Activated T-cell treated with anti-CD3 and anti-CD28 coated beads for 1 hour (primary cell): ENCODE data around the gene CYP2A13.
"Not testable (repeated sequence)": the region's sequence is repeated elsewhere in the genome, so short reads cannot be mapped to it uniquely, and the experiment has no call there.

Source experiments
- DNase-seq: peaks from one replicate; pipeline ENCODE4 v3.0.0-alpha.2; 2020; ENCODE audit warnings: low read depth

CYP2A13 gene, protein sequence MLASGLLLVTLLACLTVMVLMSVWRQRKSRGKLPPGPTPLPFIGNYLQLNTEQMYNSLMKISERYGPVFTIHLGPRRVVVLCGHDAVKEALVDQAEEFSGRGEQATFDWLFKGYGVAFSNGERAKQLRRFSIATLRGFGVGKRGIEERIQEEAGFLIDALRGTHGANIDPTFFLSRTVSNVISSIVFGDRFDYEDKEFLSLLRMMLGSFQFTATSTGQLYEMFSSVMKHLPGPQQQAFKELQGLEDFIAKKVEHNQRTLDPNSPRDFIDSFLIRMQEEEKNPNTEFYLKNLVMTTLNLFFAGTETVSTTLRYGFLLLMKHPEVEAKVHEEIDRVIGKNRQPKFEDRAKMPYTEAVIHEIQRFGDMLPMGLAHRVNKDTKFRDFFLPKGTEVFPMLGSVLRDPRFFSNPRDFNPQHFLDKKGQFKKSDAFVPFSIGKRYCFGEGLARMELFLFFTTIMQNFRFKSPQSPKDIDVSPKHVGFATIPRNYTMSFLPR

DNA sequence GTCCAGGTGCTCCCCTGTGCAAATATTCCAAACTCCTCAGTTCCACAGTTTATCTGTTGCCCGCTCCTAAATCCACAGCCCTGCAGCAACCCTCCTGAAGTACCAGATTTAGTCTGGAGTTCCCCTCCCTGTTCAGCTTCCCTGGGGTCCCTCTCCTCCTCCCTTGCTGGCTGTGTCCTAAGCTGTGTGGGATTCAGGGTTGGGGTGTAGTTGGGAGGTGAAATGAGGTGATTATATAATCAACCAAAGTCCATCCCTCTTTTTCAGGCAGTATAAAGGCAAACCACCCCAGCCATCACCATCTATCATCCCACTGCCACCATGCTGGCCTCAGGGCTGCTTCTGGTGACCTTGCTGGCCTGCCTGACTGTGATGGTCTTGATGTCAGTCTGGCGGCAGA lies at the start of gene CYP2A13:
CYP2A13 (plus strand) TSS at position 301 of the 400 bp plus-strand sequence; CDS start at position 322, 21 bp downstream.
- no peak for DNase-seq

GRCh38 chr19:41039806-41040205 lies 48.4 kb upstream of the CYP2A13 start:
- DNase-seq, result no peak

- DNase-seq, result not testable (repeated sequence)
Observed at GRCh38 chr19:41045095-41045494, 43.2 kb upstream of the CYP2A13 start.

GRCh38 chr19:41050426-41050825 lies 37.8 kb upstream of the CYP2A13 start:
- no peak for DNase-seq

GRCh38 chr19:41052162-41052561 lies 36.1 kb upstream of the CYP2A13 start:
- not testable (repeated sequence) for DNase-seq

- DNase-seq, result not testable (repeated sequence)
Observed at GRCh38 chr19:41053331-41053730, 34.9 kb upstream of the CYP2A13 start.

GRCh38 chr19:41064974-41065569 lies 23.2 kb upstream of the CYP2A13 start:
- no peak for DNase-seq

- DNase-seq, result no peak
Observed at GRCh38 chr19:41076286-41076685, 12.0 kb upstream of the CYP2A13 start.

- DNase-seq, result no peak
Observed at GRCh38 chr19:41083516-41083915, 4.7 kb upstream of the CYP2A13 start.

DNA sequence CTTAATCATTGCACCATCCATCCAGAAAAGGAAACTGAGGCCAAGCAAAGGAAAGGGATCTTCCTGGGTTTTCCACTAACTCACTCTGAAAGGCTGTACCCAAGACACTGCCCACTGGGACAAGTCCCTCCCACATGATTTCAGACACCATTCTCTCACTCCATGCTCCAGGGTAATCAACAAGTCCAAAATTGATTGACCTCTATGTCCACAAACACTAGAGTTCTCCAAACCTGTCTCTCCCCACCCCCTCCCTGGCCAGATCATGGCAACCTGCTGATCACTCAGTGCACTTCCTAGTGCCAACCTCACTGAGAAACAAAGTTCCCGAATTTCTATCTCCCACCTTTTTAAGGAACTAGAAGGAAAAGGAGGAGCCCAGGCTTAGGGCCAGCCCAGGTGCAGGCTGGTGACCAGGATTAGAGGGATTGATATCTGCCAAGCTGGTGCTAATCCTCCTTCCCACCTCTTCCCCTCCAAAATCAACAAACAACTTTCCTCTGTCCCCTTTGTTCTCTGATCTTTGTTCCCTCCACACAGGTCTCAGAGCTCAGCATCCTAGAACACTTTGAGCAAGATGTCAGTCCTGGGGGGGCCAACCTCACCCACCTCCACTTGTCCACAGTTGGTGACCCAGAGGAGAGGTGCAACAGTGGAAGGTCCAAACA lies 2.4 kb upstream of the CYP2A13 start:
- DNase-seq, result no peak

DNA sequence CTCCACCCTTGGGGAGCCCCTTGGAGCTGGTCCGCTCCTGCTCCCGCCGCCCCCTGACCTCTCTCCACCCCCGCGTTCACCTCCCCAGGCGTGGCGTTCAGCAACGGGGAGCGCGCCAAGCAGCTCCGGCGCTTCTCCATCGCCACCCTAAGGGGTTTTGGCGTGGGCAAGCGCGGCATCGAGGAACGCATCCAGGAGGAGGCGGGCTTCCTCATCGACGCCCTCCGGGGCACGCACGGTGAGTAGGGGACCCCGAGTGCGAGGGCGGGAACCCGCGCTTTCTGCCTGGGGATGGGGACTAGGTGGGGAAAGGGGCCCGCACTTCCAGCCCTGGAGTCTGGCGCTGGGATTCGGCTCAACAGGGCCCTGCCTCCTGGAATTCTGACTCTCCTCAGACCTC lies 1.7 kb downstream of the CYP2A13 start:
- DNase-seq, result no peak

GRCh38 chr19:41095703-41096102 lies 7.5 kb downstream of the CYP2A13 start:
- no peak for DNase-seq

DNA sequence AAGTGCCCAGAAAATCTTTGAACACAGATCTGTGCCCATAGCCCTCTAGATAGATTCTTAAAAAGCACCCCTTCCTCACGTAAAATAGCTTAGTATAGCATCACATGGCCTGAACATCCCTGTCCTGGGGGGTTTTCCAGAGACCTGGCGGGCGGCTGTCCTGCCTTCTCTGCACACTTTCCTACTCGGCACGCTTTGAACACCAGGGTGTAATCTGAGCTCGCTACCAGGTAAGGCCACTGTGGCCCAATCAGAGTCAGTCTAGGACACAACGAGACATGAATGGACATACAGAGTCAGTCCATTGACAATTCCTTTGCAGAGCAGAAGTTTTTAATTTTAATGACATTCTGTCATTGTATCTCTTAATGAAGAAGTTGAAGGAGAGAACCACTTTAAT lies 8.1 kb downstream of the CYP2A13 start:
- DNase-seq, result no peak

GRCh38 chr19:41097302-41097701 lies 9.1 kb downstream of the CYP2A13 start:
- DNase-seq, result no peak

- DNase-seq, result no peak
Observed at GRCh38 chr19:41098762-41099161, 10.5 kb downstream of the CYP2A13 start.

- not testable (repeated sequence) for DNase-seq
Observed at GRCh38 chr19:41102210-41102609, 14.0 kb downstream of the CYP2A13 start.

DNA sequence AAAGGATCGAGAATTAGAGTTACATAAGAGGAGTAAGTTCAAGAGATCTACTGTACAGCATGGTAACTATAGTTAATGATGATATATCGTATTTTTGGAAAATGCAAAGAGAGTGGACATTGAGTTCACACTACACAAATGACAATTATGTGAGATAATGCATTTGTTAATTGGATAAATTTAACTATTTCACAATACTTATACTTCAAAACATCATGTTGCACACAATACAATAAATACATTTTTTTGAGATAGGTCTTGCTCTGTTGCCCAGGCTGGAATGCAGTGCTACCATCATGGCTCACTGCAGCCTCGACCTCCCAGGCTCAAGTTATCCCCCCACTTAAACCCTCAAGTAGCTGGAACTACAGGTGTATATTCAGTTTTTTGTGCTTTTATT lies 17.9 kb downstream of the CYP2A13 start:
- no peak for DNase-seq

DNA sequence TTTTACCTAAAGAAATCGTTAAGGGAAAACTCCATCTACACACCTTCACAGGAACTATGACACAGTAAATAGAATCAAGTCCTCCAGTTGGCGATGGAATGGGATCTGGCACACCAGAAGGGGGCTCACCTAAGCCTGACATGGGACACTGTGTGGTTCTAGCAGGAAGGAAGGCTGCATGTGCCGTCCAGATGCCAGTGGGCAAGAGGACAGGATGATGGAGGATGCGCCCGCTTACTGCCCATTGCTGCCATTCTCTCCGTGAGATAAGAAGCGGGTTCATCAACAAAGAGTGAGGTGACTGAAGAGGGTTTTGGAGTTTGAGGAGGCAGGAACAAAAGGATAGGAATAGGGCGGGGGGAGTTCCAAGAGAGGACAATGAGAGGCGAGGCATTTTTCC lies 23.0 kb downstream of the CYP2A13 start:
- DNase-seq, result no peak

DNA sequence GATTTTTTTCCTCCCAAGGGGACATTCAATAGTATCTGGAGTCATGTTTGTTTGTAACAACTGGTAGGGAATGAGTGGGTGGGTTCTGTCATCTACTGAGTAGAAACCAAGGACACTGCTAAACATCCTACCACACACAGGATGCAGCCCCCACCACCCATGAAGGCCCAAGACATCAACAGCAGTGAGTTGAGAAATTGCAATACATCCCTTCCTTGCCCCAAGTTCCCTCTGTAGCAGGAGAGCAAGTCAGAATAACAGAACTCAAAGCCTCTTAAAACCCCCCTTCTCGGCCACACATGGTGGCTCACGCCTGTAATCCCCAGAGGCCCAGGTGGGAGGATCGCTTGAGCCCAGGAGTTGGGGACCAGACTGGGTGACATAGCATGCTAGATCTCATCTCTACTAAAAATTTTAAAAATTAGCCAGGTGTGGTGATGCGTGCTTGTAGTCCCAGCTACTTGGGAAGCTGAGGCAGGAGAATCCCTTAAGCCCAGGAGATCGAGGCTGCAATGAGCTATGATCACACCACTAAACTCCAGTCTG lies 23.6 kb downstream of the CYP2A13 start:
- DNase-seq, result no peak

GRCh38 chr19:41112728-41113290 lies 24.6 kb downstream of the CYP2A13 start:
- DNase-seq, result no peak

DNA sequence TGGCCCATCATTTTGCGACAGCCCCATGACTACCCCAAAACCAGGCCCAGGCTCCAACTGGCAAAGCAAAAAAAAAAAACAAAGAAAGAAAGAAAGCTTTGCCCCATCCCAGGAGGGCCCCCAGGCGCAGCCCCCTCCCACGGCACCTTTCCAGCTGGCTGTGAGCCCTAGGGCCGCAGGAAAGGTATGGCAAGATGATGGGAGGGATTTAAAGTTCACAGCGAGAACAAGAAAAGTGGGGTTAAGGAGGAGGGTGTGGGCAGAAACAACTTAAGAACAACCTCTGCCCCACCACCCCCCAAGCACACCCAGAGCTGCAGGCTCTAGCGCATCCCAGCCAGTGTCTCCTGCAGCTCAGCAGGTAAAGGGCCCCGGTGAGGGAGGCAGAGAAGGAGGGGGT lies 25.9 kb downstream of the CYP2A13 start, which contains the start of gene CYP2F1:
CYP2F1 (plus strand) TSS at position 301 of the 400 bp plus-strand sequence. CDS start 1,757 bp downstream, outside the sequence.
- DNase-seq, result no peak

GRCh38 chr19:41116261-41116660 lies 28.0 kb downstream of the CYP2A13 start:
- no peak for DNase-seq
